Neural cell (in vitro differentiated cells): Measurements from ENCODE around the gene TCF4. TPM values are rescaled to one million over a fixed set of nuclear protein-coding genes. Genes with fewer than 3 reads are reported as not detected.

Experiments used
- H2AFZ ChIP-seq: fragments of 200-600, 300-800 bp; sonication (generic), shearing (Covaris generic); 2 replicates; pipeline ENCODE4 v1.6.0; 2014; ENCODE audit warnings: low read depth, mild to moderate bottlenecking, antibody characterized with exemption, low read length, moderate library complexity
- H3F3A ChIP-seq: fragments of 200-600 bp; shearing (Covaris generic); 2 replicates; pipeline ENCODE4 v1.6.1; 2016; ENCODE audit warnings: mild to moderate bottlenecking, moderate library complexity, mixed read lengths, antibody characterized with exemption, low read length; ENCODE audit not compliant: insufficient read depth, poor library complexity, severe bottlenecking
- H3K27ac ChIP-seq: fragments of 200-600, 300-800 bp; sonication (generic), shearing (Covaris generic); 2 replicates; pipeline ENCODE4 v1.5.1; 2014; ENCODE audit warnings: mild to moderate bottlenecking, low read length, moderate library complexity
- H3K27me3 ChIP-seq: fragments of 300-800, 200-600 bp; sonication (generic), shearing (Covaris generic); 2 replicates; pipeline ENCODE4 v1.6.0; 2014; ENCODE audit warnings: mild to moderate bottlenecking, low read depth, low read length, moderate library complexity; ENCODE audit not compliant: insufficient read depth
- H3K36me3 ChIP-seq: fragments of 300-800, 200-600 bp; sonication (generic), shearing (Covaris generic); 2 replicates; pipeline ENCODE4 v1.5.1; 2014; ENCODE audit warnings: mild to moderate bottlenecking, antibody characterized with exemption, low read length, moderate library complexity; ENCODE audit not compliant: insufficient read depth
- H3K4me2 ChIP-seq: fragments of 300-800, 200-600 bp; sonication (generic), shearing (Covaris generic); 2 replicates; pipeline ENCODE4 v1.6.0; 2014; ENCODE audit warnings: mild to moderate bottlenecking, low read length
- H3K4me3 ChIP-seq: fragments of 300-800, 200-600 bp; sonication (generic), shearing (Covaris generic); 2 replicates; pipeline ENCODE4 v1.5.1; 2014; ENCODE audit warnings: mild to moderate bottlenecking, low read length, moderate library complexity
- H3K79me2 ChIP-seq: fragments of 200-600 bp; shearing (Covaris generic); replicated peaks from 2 replicates; pipeline ENCODE4 v1.6.0; 2014; ENCODE audit warnings: mild to moderate bottlenecking, low read length, moderate library complexity; ENCODE audit not compliant: insufficient read depth
- H3K9ac ChIP-seq: fragments of 300-800, 200-600 bp; sonication (generic), shearing (Covaris generic); 2 replicates; pipeline ENCODE4 v1.6.1; 2016; ENCODE audit warnings: mild to moderate bottlenecking, low read length, mixed read lengths
- H3K9me2 ChIP-seq: fragments of 200-600 bp; shearing (Covaris generic); 2 replicates; pipeline ENCODE4 v1.6.1; 2016; ENCODE audit warnings: mild to moderate bottlenecking, low read length, mixed read lengths; ENCODE audit not compliant: insufficient read depth
- H3K9me3 ChIP-seq: fragments of 200-600, 300-800 bp; sonication (generic), shearing (Covaris generic); 2 replicates; pipeline ENCODE4 v1.6.1; 2016; ENCODE audit warnings: mild to moderate bottlenecking, mixed run types, low read length, moderate library complexity, mixed read lengths
- H4K20me1 ChIP-seq: fragments of 200-600 bp; shearing (Covaris generic); 2 replicates; pipeline ENCODE4 v1.6.1; 2016; ENCODE audit warnings: mild to moderate bottlenecking, mixed run types; ENCODE audit not compliant: insufficient read depth
- CTCF ChIP-seq: fragments of 450-650 bp; IDR thresholded peaks from 2 replicates; pipeline ENCODE4 v1.5.1; 2014; ENCODE audit warnings: antibody characterized with exemption, mild to moderate bottlenecking, moderate library complexity; ENCODE audit not compliant: poor library complexity, severe bottlenecking
- EP300 ChIP-seq: fragments of 450-650 bp; conservative IDR thresholded peaks from 2 replicates; pipeline ENCODE4 v1.6.1; 2014; ENCODE audit warnings: antibody characterized with exemption, mild to moderate bottlenecking, moderate library complexity; ENCODE audit not compliant: poor library complexity, severe bottlenecking
- EZH2 ChIP-seq: fragments of 200-600, 300-800 bp; shearing (Covaris generic), sonication (generic); IDR thresholded peaks from 2 replicates; pipeline ENCODE4 v1.6.1; 2014; ENCODE audit warnings: antibody characterized with exemption, low read length, borderline replicate concordance, mild to moderate bottlenecking; ENCODE audit not compliant: insufficient read depth, poor library complexity, severe bottlenecking
- MXI1 ChIP-seq: fragments of 450-650 bp; conservative IDR thresholded peaks from 2 replicates; pipeline ENCODE4 v1.6.1; 2014; ENCODE audit warnings: antibody characterized with exemption, mild to moderate bottlenecking; ENCODE audit not compliant: poor library complexity, severe bottlenecking
- RAD21 ChIP-seq: fragments of 450-650 bp; conservative IDR thresholded peaks from 2 replicates; pipeline ENCODE4 v1.6.1; 2014; ENCODE audit warnings: antibody characterized with exemption, mild to moderate bottlenecking, moderate library complexity
- REST ChIP-seq: IDR thresholded peaks from 2 replicates; pipeline ENCODE4 v1.6.1; 2012; ENCODE audit warnings: borderline replicate concordance
- SMC3 ChIP-seq: fragments of 450-650 bp; conservative IDR thresholded peaks from 2 replicates; pipeline ENCODE4 v1.6.1; 2014; ENCODE audit warnings: antibody characterized with exemption, mild to moderate bottlenecking, moderate library complexity; ENCODE audit not compliant: poor library complexity
- TAF1 ChIP-seq: IDR thresholded peaks from 2 replicates; pipeline ENCODE4 v1.6.1; 2012; ENCODE audit warnings: low read depth
- polyA plus RNA-seq: library from polyadenylated mRNA; depleted of rRNA; stranded (reverse); fragments of >200 nt; gene quantifications from 2 replicates; pipeline ENCODE4 v1.2.3, GENCODE V29; 2014

The TCF4 gene
- polyA plus RNA-seq, 1 donor from 2014 or later: 7.0 TPM

GRCh38 chr18:55416791-55417190 lies 171.2 kb downstream of the TCF4 start:
- Histone ChIP-seq H3K36me3 (no peaks in the 10 kb centered on the region), H3K9me2 (no peaks in the 10 kb centered on the region), H3K79me2 (peaks cover 43% of the 10 kb centered on the region), H3K27ac (no peak overlapping the region), H3K9me3 (no peaks in the 10 kb centered on the region), H3K9ac (no peak overlapping the region), H2AFZ (no peak overlapping the region), H3F3A (no peaks in the 10 kb centered on the region), H3K27me3 (no peaks in the 10 kb centered on the region), H3K4me2 (no peak overlapping the region), H3K4me3 (no peak overlapping the region), H4K20me1 (no peaks in the 10 kb centered on the region)
- TF ChIP-seq TAF1 (no peak), RAD21 (no peak), CTCF (no peak)

GRCh38 chr18:55415258-55415871 lies 172.6 kb downstream of the TCF4 start:
- Histone ChIP-seq H3K79me2 (peaks cover 41% of the 10 kb centered on the region), H3K27me3 (no peaks in the 10 kb centered on the region), H3K27ac (no peak overlapping the region), H3K9ac (no peak overlapping the region), H2AFZ (no peak overlapping the region), H4K20me1 (no peaks in the 10 kb centered on the region), H3K9me3 (no peaks in the 10 kb centered on the region), H3K36me3 (no peaks in the 10 kb centered on the region), H3K4me3 (no peak overlapping the region), H3F3A (no peaks in the 10 kb centered on the region), H3K4me2 (no peak overlapping the region), H3K9me2 (no peaks in the 10 kb centered on the region)
- TF ChIP-seq CTCF: peak; percentile 75
- TF ChIP-seq EP300: no peak
- no peak for TF ChIP-seq EZH2
- peak; percentile 86 for TF ChIP-seq SMC3
- no peak for TF ChIP-seq MXI1
- TF ChIP-seq RAD21: peak; percentile 80

GRCh38 chr18:55414475-55414874 lies 173.5 kb downstream of the TCF4 start:
- Histone ChIP-seq H3K4me3 (no peak overlapping the region), H4K20me1 (no peaks in the 10 kb centered on the region), H3F3A (no peaks in the 10 kb centered on the region), H3K36me3 (no peaks in the 10 kb centered on the region), H3K9me3 (no peaks in the 10 kb centered on the region), H3K27ac (no peak overlapping the region), H3K79me2 (peaks cover 38% of the 10 kb centered on the region), H2AFZ (no peak overlapping the region), H3K27me3 (no peaks in the 10 kb centered on the region), H3K4me2 (no peak overlapping the region), H3K9ac (no peak overlapping the region), H3K9me2 (no peaks in the 10 kb centered on the region)
- TF ChIP-seq CTCF (no peak), REST (no peak)
